GM18498 (cell line): ENCODE measurements around the gene LMOD2.
"Not testable (repeated sequence)": the region's sequence is repeated elsewhere in the genome, so short reads cannot be mapped to it uniquely, and the experiment has no call there.

Source experiments
- ATAC-seq: cut with Tn5 transposase; IDR thresholded peaks from one replicate; pipeline ENCODE4 v1.9.1; 2021; ENCODE audit warnings: mild to moderate bottlenecking, moderate library complexity; ENCODE audit not compliant: unreplicated experiment

Gene LMOD2

GRCh38 chr7:123655614-123656013, at the start of gene LMOD2:
Gene LMOD2, plus strand, starts transcription at chr7:123655866. Its CDS starts 98 bp downstream, at chr7:123655964.
- no peak for ATAC-seq

GRCh38 chr7:123607423-123607975, 48.2 kb upstream of the LMOD2 start:
- no peak for ATAC-seq

- no peak for ATAC-seq
Measured at GRCh38 chr7:123608991-123609882, 46.4 kb upstream of the LMOD2 start.

- no peak for ATAC-seq
Measured at GRCh38 chr7:123609883-123610239, 45.8 kb upstream of the LMOD2 start.

- ATAC-seq: no peak
Measured at GRCh38 chr7:123612024-123612423, 43.6 kb upstream of the LMOD2 start.

- no peak for ATAC-seq
Measured at GRCh38 chr7:123615344-123615743, 40.3 kb upstream of the LMOD2 start.

GRCh38 chr7:123616223-123616622, 39.4 kb upstream of the LMOD2 start:
- ATAC-seq: no peak

- no peak for ATAC-seq
Measured at GRCh38 chr7:123621707-123622106, 34.0 kb upstream of the LMOD2 start.

- no peak for ATAC-seq
Measured at GRCh38 chr7:123622660-123623386, 32.8 kb upstream of the LMOD2 start.

- peak; percentile 94 for ATAC-seq
Measured at GRCh38 chr7:123624527-123625183, 31.0 kb upstream of the LMOD2 start.

- ATAC-seq: no peak
Measured at GRCh38 chr7:123625254-123625653, 30.4 kb upstream of the LMOD2 start.

GRCh38 chr7:123627851-123628250, 27.8 kb upstream of the LMOD2 start:
- ATAC-seq: no peak

- no peak for ATAC-seq
Measured at GRCh38 chr7:123628829-123629228, 26.8 kb upstream of the LMOD2 start.

- no peak for ATAC-seq
Measured at GRCh38 chr7:123629281-123629680, 26.4 kb upstream of the LMOD2 start.

GRCh38 chr7:123632808-123633207, 22.9 kb upstream of the LMOD2 start:
- no peak for ATAC-seq

- ATAC-seq: no peak
Measured at GRCh38 chr7:123633553-123633952, 22.1 kb upstream of the LMOD2 start.

- not testable (repeated sequence) for ATAC-seq
Measured at GRCh38 chr7:123634011-123634573, 21.6 kb upstream of the LMOD2 start.

- ATAC-seq: no peak
Measured at GRCh38 chr7:123635551-123636359, 19.9 kb upstream of the LMOD2 start.

- ATAC-seq: no peak
Measured at GRCh38 chr7:123637203-123637602, 18.5 kb upstream of the LMOD2 start.

- ATAC-seq: no peak
Measured at GRCh38 chr7:123637878-123638277, 17.8 kb upstream of the LMOD2 start.
